ENCODE measurements around the gene ABO.
"Not testable (repeated sequence)": the region's sequence is repeated elsewhere in the genome, so short reads cannot be mapped to it uniquely, and the experiment has no call there.

ABO gene

DNA sequence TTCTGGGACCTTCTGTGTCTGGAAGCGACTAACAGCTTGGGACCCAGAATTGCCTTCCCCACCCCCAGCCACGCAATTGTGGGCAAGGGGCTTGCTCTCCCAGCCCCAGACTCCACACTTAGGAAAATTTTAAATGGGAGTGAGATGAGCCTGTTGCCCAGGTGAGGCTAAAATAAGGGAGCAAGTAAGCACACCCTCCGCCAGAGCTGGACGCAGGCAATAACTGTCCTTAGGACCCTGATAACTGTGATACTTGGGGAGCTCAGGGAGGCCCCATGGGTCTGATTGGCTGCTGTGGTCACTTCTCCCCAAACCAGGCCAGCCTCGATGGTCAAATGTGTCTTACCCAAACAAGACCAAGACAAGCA, 13.3 kb downstream of the ABO start:
- DNase-seq: no peak

DNA sequence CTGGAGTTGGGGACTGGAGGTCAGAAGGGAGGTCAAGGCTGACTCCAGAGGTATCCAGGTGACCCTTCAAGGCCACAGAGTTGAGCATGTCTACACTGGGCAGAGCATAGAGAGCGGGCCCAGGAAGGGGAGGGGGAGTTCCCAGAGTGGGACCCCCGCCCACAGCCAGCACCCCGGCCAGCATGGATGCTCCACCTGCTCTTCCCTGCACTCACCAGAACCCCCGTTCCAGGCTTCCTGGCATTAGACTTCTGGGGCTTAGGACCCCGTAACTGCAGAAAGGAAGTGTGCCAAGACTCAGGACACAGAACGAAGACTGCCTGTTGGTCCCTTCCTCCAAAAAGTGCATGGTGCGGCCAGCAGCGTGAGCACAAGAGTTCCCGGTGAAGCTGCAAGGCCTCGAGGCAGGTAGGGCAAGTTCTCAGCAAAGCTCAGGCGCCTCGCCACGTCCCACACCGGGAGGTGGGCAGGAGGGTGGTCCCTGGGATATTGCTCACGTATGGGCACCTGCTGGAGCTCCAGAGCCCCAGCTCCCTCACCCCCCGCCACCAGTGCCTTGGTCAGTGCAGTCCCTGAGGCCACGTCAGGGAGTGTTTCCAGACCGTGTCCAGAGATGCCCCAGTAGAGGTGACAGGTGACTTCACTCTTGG, 13.8 kb downstream of the ABO start:
- DNase-seq: no peak

DNA sequence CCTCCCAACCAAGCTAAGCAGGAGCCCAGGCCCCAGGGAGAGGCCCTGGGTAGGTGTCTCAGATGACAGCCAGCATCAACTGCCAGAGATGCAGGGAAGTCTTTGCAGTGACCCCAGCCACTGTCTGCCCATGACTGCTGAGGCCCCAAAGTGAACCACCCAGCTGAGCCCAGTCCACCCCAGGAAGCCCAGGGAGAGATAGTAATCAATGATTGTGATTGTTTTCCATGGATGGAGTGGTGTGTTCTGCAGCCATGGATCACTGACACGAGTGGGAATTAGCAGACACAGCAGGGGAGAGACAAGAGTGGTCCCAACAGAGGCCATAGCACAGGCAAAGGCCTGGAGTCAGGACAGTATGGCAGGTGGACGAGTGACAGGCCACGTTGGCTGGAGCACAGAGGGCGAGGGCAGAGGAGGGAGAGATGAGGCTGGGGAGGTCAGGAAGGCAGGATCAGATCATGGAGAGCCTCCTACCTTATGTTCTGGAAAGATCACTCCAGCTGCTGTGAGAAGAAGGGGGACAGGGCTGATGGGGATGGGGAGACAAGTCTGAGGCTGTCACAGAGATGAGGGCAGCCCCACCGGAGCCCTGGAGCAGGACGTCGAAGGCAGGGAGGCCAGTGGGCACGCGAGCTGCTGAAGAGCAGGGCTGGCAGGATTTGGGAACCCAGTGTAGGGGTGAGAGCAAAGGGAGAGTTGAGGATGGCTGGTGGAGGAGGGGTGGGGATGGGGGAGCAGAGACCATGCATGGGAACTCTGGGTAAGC, 14.5 kb downstream of the ABO start:
- no peak for DNase-seq

DNA sequence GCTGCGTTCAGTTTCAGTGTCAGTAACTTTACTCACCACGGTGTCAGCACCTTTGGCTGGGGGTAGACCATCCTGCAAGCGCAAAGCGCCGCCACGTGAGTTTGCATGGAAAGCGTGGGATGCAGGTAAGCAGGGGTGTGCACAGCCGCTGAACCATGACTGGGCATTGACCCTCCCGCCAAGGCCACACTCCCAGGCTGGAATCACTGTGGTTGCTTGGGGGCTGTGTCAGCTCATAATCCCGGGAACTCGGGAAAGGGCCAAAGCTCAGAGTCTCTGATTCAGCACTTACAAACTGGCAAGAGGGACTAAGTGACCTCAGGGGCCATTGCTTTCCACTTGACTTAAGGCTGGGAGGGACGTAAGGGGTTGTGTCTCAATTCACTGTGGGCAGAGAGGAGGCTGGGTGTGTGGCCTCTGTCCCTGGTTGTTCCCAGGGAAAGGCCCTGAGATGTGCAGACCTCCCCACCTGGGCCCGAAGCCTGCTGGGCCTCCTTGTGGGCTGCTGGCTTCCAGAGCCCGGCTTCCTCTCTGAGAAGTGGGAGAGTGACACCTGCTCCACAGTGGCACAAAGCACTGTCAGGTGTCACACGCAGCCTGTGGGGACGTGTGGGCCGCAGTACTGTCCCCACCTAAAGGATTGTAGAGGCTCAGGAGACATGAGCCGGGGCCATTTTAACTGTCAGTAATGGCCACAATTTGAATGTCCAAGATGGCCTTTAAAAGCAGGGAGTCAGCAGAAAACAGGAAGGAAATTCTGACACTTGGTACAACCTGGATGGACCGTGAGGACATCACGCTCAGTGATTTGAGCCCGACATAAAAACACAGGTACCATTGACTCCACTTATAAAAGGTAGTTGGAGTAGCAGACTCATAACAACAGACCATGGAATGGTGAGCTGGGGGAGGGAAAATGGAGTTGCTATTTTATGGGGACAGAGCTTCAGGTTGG, 16.7 kb downstream of the ABO start:
- no peak for DNase-seq

DNA sequence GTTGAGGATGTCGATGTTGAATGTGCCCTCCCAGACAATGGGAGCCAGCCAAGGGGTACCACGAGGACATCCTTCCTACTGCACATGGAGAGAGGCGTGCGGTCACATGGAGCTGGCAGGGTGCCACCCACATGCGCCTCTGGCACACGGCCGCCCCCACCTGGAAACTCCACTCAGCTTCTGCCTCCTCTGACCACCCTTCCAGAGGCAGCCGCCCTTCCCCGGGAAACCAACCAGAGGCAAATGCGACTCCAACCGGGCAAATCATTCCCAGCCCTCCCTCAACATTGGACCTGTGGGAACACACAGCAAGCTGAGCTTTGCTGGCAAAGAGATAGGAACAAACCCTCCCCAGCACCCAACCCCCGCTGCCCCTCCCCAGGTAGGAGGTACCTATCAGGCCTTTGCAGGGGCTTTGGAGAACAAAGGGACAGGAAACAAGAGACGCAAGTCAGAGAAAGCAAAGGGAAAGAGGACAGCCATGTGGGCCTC, 17.5 kb downstream of the ABO start:
- DNase-seq: no peak

DNA sequence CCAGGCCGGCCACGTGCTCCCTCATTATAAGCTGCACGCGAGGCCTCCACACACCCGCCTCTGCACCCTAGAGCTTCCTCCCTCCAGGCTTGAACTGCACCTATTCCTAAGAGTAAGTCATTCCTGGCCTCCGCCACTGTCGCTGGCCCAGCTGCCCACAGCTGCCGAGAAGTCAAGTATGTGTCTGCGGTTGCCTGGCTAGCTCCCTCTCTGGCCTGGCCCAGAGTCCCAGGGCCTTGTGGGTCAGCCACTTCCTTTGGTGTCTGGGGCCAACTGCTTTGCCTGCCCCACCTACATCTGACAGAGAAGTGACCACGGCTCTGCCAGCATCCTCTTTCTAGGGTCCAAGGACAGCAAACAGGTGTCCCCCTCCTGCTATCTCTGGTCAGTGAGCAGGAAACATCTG, 18.3 kb downstream of the ABO start:
- no peak for DNase-seq

DNA sequence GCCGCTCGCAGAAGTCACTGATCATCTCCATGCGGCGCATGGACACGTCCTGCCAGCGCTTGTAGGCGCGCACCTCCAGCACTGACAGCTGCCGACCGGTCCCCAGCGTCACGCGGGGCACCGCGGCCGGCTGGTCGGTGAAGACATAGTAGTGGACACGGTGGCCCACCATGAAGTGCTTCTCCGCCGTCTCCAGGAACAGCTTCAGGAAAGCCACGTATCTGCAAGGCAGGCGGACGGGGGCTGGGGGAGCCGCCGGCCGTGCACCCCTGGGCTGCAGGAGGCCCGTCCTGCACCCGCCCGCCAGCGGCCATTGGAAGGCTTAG, 18.9 kb downstream of the ABO start:
- DNase-seq: no peak

DNA sequence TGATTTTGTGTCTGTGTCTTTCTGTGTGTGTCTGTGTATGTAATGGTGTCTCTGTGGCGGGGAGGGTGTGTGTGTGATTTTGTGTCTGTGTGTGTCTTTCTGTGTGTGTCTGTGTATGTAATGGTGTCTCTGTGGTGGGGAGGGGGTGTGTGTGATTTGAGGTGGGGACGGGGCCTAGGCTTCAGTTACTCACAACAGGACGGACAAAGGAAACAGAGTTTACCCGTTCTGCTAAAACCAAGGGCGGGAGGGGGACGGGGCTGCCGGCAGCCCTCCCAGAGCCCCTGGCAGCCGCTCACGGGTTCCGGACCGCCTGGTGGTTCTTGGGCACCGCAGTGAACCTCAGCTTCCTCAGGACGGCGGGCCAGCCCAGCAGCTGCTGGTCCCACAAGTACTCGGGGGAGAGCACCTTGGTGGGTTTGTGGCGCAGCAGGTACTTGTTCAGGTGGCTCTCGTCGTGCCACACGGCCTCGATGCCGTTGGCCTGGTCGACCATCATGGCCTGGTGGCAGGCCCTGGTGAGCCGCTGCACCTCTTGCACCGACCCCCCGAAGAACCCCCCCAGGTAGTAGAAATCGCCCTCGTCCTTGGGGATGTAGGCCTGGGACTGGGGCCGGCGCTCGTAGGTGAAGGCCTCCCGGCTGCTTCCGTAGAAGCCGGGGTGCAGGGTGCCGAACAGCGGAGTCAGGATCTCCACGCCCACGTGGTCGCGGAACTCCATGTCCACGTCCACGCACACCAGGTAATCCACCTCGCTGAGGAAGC, 19.4 kb downstream of the ABO start:
- no peak for DNase-seq

DNA sequence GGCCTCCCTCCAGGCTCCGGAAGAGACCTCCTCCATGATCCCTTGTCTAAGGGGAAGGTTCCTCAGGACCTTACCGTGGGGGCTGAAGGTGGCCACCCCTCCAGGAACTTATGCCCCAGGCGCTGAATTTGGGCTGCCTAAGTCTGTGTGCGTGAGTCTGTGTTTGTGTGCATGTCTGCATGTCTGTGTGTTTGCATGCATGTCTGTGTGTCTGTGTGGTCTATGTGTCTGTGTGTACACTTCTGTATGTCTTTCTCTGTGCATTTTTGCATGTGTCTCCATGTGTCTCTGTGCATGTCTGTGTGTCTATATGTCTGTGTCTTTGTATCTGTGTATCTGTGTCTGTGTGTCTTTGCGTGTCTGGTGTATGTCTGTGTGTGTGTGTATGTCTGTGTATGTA, 20.5 kb downstream of the ABO start:
- DNase-seq: no peak

DNA sequence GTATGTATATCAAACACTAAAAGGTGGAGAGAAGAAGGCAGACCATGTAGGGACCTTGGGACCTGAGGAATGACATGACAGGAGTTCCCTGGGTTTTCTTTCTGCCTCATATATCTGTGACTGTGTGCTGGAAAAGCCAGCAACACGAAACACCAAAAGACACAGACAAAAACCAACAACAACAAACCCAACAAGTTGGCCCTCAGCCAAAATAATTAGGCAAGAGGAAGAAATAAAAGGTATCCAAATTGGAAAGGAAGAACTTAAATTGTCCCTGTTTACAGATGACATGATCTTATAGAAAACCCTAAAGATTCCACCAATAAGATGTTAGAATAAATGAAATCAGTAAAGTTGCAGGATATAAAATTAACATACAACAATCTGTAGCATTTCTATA, 21.7 kb downstream of the ABO start:
- DNase-seq: no peak

DNA sequence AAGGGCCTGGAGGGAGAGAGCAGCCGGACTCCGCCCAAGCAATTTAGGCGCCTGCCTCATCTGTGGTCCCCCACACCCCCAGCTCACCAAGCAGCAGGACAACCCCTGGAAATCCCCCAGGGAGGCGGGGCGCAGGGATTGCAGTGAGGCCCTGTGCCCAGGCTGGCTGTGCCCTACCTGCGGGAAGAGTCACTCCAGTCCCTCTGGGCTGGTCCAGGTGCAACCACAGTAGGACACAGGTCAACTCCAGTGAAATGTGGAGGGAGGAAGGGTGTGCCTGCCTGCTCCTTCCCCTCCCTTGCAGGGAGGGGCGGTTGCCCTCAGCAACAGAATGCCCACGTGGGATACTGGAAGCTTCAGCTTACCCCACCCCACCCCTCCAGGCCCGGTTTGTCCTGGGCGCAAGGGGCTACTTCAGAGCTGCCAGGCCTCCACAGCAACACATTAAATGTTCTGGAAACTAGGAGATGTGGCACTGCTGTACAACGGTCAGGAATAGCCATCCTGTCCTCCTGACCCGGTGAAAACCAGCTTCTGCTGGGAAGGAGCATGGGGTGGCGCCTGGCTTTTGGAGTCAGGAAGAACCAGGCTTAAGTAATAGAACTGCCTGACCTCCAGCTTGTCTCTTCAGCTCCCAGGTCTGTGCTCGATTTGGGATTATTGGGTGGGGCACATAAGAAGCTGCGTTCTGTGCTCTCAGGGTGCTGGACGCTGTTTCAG, 22.5 kb downstream of the ABO start:
- DNase-seq: peak in 1 of 2 donors; percentile 11

DNA sequence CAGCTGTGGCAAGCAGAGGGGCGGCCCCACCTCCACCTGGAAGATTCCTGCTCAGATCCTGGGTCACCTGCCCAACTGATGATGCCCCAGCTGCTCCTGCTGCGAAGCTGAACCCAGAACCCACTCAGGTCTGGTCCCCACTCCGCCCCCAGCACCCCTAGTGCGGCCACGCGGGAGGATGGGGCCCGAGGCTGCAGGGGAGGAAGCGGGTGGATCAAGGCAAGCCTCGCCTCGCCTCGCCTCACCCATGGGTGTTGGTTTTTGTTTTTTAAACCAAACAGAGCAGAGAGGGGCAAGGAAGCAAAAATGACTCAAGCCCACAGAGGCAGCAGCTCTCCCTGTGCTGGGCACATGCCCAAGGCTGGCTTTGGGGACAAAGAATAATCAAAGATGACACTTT, 23.2 kb downstream of the ABO start:
- peak in 1 of 2 donors; percentile 18 for DNase-seq

DNA sequence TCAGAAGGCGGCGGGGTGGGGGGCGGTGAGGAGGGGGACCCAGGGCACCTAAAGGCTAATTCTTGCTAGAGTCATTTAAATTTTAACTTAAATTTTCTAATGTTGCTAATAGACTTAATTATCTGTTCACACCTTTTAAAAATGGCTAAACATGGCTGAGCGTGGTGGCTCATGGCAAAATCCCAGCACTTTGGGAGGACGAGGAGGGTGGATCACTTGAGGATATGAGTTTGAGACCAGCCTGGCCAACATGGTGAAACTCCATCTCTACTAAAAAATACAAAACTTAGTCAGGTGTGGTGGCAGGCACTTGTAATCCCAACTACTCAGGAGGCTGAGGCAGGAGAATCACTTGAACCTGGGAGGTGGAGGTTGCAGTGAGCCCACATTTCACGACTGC, 23.8 kb downstream of the ABO start:
- not testable (repeated sequence) for DNase-seq

DNA sequence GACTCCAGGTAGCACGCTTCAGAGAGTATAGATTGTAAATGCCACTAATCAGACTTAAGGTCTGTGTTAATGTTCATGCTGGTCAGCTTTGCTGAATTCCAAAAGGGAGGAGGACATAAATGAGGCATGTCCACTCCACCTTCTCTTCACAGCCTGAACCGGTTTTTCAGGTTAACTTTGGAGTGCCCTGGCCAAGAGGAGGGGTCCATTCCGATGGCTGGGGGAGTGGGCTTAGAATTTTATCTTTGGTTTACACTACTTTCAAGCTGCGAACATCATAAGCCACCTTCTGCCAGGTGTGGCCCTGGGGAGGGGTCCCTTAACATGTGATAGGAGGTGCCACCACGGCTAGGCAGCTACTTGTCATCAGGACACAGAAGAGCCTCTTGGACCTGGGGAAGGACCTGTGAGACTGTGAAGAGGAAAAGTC, 24.2 kb downstream of the ABO start:
- no peak for DNase-seq

DNA sequence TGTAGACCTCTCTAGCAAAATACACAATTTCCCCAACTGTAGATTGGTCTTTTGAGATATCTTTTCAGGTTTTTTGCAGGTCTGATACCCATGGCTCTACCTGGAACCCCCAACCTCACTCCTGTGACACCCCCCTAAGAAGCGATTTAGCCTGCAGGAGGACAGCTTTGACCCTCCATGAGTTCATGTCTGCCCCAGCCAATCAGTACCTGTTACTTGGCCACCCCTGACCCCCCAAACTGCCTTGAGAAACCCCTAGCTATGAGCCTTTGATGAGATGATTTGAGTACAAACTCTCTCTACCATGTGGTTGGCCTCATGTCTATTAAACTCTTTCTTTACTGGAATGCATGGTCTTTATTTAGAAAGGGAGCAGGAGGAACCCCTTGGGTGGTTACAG, 25.7 kb downstream of the ABO start:
- no peak for DNase-seq

DNA sequence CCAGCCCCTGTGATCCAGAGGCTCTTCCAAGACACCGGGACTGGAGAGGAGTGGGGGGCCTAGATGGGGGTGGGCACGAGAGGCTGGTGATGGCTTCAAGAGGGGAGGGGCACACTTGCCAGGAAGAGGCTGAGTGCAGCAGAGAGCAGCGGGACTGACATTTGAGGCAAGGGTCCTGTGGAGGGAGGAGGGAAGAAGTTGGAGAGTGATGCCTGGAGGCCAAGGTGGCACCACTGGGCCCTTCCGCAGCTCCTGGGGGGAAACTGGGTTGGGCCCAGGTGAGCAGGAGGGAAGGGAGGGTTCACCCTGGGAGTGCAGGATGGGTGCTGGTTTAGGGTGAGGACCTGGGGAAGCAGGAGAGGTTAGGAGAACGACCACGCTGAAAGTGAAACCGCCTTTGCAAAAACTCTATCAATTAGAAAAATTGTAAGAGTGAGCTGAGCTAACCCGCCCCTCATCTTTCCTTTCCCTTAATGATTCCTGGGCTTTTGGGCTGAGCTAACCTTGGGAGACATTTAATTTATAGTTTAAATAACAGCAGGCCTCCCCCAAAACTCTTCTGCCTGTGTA, 26.2 kb downstream of the ABO start:
- no peak for DNase-seq

DNA sequence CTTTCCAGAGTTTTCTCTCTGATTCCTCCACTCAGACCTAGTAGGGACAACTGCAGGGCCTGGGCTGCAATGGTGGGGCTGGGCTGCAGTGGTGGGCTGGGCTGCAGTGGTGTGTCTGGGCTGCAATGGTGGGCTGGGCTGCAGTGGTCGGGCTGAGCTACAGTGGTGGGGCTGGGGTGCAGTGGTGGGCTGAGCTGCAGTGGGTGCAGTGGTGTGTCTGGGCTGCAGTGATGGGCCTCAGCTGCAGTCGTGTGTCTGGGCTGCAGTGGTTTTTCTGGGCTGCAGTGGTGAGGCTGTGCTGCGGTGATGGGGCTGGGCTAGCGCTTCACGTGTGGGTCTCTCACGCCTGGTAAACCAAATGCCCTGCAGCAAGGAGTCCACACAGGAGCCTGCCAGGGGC, 27.4 kb downstream of the ABO start:
- no peak for DNase-seq

DNA sequence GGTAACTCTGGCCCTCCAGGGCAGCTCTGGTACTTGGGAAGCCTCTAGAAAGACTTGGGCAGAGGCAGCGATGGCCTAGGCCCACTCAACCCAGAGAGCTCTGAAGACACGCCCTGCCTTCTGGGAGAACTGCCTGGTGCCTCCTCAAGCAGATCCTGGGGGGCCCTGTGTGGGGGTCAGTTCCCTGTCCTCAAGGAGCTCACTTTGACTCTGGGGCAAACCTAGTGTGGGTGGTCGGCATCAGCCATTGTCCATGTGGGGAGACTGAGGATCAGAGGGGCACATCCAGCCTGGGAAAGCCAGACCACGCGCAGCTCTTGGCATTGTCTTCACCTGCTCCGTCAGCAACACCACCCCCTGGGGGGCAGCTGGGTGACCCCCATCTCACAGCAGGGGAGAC, 28.0 kb downstream of the ABO start:
- no peak for DNase-seq

DNA sequence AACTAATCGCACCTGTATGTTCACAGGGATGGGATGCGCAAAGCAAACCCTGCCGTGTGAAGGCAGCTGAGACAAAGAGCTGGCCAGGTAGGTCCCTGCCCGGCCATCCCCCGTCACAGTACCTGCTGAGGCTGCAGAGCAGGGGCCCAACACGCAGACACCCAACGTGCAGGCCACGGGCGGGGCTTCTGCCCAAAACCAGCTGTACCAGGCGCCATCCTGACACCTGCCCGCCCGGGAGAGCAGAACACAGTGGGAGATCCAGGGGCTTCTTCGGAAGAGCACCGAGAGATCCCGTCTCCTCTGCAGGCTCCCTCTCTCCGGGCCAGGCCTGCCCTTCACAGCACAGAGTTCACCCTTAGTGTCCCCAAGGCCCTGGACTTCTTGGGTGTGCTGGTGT, 28.4 kb downstream of the ABO start:
- DNase-seq: no peak

DNA sequence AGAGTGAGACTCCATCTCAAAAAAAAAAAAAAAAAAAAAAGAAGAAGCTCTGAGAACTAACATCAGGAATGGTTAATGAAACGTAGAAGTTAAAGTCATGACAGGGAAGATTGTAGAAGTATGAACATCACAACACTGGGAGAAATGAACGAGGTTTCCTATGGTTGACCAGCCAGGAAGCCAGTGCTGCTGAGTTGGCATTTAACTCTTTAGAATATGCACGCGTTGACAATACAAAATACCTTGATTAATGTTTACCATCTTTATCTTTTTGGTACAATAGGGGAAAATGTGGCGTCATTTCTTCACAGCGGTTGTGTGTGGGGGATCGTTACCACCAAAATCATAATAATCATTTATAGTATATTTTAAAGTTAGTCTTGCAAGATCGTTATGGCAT, 32.0 kb downstream of the ABO start:
- DNase-seq: no peak

DNA sequence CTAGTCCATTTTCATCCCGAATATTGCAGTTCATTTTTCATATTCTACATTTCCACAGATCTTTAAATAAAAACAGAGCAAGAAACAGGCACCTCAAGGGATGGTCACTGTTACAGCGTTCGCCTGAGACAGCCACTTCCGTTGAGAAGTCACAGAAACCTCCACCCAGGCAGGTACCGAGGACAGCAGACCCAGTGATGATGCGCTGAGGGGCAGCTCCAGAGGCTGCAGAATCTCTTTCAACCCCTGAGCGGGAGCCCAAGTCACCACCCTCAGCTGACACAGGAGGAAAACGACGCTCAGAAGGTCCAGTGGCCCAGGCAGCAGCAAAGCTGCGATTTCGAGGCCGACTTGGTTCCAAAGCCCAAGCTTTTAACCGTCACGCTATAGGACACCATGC, 32.8 kb downstream of the ABO start:
- DNase-seq: no peak

DNA sequence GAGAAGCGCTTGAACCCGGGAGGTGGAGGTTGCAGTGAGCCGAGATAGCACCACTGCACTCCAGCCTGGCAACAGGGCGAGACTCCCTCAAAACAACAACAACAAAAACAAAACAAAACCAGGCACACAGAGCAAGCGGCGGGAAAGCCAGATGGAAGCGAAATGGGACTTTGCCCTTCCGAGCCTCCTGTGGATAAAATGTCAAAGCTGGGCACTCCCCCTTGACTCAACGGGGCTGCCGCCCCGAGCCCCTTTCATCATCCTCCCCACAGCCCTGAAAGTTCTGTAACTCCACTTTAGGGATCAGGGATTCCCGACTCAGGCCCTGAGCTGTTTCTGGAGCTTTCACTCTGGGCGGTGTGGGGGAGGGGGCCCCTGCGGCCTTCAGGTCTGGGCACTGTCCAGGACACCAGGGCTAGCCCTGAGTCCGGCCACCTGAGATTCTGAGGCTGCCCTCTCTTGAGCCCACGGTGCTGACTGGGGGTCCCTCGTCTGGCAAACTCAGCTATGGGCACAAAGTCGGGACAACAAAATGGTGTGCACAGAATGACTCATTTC, 35.4 kb downstream of the ABO start:
- DNase-seq: no peak

Measured in CD4-positive, alpha-beta T cell treated with Interleukin-1 beta for 1 hour (primary cell).